Measurements from ENCODE around the gene DDX20.
A peak's percentile ranks its signal among the peaks of the same experiment; 100 is the strongest.

The DDX20 gene, protein sequence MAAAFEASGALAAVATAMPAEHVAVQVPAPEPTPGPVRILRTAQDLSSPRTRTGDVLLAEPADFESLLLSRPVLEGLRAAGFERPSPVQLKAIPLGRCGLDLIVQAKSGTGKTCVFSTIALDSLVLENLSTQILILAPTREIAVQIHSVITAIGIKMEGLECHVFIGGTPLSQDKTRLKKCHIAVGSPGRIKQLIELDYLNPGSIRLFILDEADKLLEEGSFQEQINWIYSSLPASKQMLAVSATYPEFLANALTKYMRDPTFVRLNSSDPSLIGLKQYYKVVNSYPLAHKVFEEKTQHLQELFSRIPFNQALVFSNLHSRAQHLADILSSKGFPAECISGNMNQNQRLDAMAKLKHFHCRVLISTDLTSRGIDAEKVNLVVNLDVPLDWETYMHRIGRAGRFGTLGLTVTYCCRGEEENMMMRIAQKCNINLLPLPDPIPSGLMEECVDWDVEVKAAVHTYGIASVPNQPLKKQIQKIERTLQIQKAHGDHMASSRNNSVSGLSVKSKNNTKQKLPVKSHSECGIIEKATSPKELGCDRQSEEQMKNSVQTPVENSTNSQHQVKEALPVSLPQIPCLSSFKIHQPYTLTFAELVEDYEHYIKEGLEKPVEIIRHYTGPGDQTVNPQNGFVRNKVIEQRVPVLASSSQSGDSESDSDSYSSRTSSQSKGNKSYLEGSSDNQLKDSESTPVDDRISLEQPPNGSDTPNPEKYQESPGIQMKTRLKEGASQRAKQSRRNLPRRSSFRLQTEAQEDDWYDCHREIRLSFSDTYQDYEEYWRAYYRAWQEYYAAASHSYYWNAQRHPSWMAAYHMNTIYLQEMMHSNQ

DNA sequence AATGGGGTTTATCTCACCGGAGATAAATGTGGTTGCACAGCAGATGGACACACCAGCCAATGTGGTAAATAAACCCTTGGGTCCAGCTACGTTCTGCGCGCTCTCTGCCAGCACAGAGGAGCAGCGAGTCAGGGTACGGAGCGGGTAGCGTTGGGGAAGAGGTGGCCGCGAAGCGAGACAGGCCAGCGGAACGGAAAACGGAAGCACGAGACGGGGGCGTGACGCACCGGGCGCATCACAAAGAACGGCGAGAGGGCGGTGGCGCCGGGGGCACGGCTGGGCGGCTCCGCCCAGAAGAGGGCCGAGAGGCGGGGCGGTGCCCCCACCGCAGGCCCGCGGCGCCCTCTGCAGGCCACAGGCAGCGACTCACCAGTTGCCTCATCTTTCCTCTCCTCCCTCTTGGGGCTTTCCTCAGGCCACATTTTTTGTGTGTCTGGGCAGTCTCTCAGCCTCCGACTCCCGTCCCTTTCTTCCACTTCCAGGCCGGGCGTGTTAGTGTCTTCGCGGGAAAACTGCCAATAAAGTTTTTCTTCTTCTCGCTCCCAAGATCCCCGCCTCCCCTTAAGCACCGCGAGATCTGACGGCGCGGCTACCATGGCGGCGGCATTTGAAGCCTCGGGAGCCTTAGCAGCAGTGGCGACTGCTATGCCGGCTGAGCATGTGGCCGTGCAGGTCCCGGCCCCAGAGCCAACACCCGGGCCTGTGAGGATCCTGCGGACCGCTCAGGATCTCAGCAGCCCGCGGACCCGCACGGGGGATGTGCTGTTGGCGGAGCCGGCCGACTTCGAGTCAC is at the start of gene DDX20:
TSS of gene DDX20 (plus strand) at position 571 of the 793 bp plus-strand sequence. CDS start at position 595, 24 bp downstream.
- ChIA-PET CTCF (interaction anchor here (0.6 to 5.0 kb wide), 30 partner anchors 8 to 539 kb away, joined by 3 to 56 read pairs (median 4); partner anchors contain the start of gene INKA2), POLR2A (interaction anchor here (0.7 to 1.5 kb wide), 3 partner anchors 16 to 274 kb away, joined by 3 to 4 read pairs (median 4); partner anchors contain the start of gene INKA2)
- DNase-seq (ENCODE audit: extremely low spot score), result peak; percentile 98
- TF ChIP-seq, protein P1, sequence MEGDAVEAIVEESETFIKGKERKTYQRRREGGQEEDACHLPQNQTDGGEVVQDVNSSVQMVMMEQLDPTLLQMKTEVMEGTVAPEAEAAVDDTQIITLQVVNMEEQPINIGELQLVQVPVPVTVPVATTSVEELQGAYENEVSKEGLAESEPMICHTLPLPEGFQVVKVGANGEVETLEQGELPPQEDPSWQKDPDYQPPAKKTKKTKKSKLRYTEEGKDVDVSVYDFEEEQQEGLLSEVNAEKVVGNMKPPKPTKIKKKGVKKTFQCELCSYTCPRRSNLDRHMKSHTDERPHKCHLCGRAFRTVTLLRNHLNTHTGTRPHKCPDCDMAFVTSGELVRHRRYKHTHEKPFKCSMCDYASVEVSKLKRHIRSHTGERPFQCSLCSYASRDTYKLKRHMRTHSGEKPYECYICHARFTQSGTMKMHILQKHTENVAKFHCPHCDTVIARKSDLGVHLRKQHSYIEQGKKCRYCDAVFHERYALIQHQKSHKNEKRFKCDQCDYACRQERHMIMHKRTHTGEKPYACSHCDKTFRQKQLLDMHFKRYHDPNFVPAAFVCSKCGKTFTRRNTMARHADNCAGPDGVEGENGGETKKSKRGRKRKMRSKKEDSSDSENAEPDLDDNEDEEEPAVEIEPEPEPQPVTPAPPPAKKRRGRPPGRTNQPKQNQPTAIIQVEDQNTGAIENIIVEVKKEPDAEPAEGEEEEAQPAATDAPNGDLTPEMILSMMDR (IDR thresholded peaks at IDR 0.05; ENCODE audit: control extremely low read depth, extremely low read depth, low read depth, missing control alignments), result peak; percentile 91

DNA sequence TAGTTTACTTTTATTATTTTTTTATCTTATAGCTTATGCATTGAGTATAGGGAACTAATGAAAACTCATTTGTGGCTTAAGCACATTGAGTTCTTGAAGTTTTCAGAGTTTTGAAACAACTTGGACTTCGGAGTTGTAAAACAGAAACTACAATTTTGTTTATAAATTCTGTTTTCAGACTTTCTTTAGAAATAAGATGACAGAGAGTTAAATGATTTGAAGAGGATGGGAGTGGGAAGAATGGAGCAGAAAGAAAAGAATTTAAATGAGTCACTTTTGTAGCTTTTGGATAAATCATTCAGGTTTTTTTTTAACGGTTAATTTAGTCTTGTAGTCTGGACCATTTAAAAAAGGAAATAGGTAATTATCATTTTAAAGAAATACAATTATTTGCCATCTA is 48.8 kb upstream of the DDX20 start:
- ChIA-PET POLR2A (no interaction called here), CTCF (interaction anchor here (1.2 to 2.8 kb wide), 2 partner anchors 8 to 199 kb away, joined by 5 to 11 read pairs; no protein-coding TSS in a partner anchor)
- TF ChIP-seq, protein P1 (IDR thresholded peaks at IDR 0.05; ENCODE audit: control extremely low read depth, extremely low read depth, low read depth, missing control alignments), result no peak
- no peak for DNase-seq (ENCODE audit: extremely low spot score)

DNA sequence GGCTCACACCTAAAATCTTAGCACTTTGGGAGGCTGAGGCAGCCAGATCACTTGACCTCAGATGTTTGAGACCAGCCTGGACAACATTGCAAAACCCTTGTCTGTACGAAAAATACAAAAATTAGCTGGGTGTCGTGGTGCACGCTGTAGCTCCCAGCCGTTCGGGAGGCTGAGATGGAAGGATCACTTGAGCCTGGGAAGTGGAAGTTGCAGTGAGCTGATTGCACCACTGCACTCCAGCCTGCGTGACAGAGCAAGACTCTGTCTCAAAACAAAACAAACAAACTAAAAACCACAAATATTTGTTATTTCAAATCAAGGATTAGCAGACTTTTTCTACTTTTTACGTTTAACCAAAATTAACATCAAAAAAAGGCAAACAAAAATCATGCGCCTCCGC is 47.8 kb upstream of the DDX20 start:
- ChIA-PET CTCF (no interaction called here), POLR2A (no interaction called here)
- DNase-seq (ENCODE audit: extremely low spot score), result no peak
- TF ChIP-seq, protein P1 (IDR thresholded peaks at IDR 0.05; ENCODE audit: control extremely low read depth, extremely low read depth, low read depth, missing control alignments), result no peak

DNA sequence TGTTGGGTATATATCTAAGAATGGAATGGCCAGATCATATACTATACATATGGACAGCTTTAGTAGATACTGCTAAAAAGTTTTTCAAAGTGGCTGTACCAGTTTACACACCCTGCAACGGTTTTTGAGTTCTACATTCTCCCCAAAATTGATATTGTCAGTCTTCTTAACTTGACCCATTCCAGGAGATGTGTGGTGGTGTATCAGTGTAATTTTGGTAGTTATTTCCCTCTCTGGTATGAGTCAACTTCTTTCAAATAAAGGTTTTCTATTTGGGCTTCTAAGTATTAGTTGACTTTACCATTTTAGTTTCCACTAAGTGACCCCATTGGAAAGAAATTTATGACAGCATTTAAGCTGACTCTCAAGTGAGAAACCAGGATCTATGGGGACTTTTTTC is 45.7 kb upstream of the DDX20 start:
- ChIA-PET POLR2A (no interaction called here), CTCF (interaction anchor here (3.9 to 7.1 kb wide), 2 partner anchors 8 to 201 kb away, joined by 24 to 77 read pairs; no protein-coding TSS in a partner anchor)
- TF ChIP-seq, protein P1 (IDR thresholded peaks at IDR 0.05; ENCODE audit: control extremely low read depth, extremely low read depth, low read depth, missing control alignments), result no peak
- DNase-seq (ENCODE audit: extremely low spot score), result no peak

DNA sequence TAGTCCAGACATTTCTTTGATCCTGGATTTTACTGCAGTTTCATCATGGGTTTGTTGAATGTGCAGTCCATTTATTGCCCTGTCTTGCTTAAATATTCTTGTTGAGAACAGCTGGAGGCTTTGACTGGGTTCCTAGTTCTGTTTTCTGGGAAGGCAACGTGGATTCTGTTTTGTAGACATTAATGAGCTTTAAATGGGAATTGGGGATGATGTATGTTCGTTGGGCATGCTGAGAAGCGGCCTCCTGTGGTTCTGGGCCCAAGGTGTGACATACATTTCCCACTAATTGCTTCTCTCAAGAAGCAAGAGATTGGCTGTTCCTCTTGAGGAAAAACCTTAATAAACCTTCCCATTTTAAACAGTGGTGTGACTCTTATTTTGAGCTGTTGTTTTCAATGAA is 39.4 kb upstream of the DDX20 start:
- POLR2A ChIA-PET, result no interaction called here
- DNase-seq (ENCODE audit: extremely low spot score), result no peak
- CTCF ChIA-PET, result interaction anchor here (0.9 to 7.1 kb wide), 12 partner anchors 12 to 235 kb away, joined by 3 to 77 read pairs (median 4); partner anchors contain the start of gene INKA2
- TF ChIP-seq, protein P1 (IDR thresholded peaks at IDR 0.05; ENCODE audit: control extremely low read depth, extremely low read depth, low read depth, missing control alignments), result no peak
